Dermis blood vessel endothelial cell (primary cell): ENCODE results near the gene KIFC3. TPM values are rescaled to one million over a fixed set of nuclear protein-coding genes. Genes with fewer than 3 reads are reported as not detected.
"Not testable (repeated sequence)": the region's sequence is repeated elsewhere in the genome, so short reads cannot be mapped to it uniquely, and the experiment has no call there.

Experiments used
- DNase-seq: peaks from one replicate; pipeline ENCODE4 v3.0.0; 2010
- total RNA-seq: library from RNA; depleted of rRNA; stranded (reverse); fragments of >200 nt; gene quantifications from 2 replicates; pipeline ENCODE4 v1.2.3, GENCODE V29; 2014

KIFC3 gene
- total RNA-seq, 1 donor from 2014 or later = 75.4 TPM

GRCh38 chr16:57721356-57722209 lies 80.7 kb downstream of the KIFC3 start:
- DNase-seq = no peak

DNA sequence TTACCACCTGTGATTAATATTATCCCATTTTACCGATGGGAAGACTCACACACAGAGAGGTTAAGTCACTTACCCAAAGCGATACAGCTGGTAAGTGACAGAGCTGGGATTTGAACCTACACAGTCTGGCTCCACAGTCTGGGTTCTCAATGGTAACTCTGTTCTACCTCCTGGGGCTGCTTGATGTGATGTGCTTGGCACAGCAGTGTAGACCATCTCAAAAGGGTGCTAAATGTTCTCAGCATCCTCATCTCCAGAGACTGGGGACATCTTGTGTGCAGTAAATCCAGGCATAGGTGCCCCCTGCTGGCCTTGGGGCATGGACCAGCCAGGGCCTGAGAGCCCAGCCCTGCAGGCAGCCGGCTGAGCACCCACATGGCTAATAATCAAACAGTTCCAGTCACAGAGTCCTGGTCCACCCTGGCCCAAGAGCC lies 82.1 kb downstream of the KIFC3 start:
- DNase-seq = peak; percentile 83

DNA sequence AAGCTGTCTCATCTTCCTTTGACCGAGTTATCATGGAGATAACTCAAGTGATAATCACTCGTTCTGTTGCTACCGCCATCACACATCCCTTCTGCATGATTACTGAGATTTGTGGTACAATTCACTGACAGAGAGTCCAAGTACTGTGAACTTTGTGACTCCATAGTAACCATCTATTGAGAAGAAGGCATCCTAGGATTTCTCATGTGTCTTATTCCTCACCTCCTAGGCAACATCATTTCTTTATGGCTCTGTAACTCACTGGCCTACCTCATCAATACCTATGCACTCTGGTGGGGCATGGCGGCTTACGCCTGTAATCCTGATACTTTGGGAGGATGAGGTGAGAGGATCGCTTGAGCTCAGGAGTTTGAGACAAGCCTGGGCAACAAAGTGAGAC lies 88.2 kb downstream of the KIFC3 start:
- no peak for DNase-seq

DNA sequence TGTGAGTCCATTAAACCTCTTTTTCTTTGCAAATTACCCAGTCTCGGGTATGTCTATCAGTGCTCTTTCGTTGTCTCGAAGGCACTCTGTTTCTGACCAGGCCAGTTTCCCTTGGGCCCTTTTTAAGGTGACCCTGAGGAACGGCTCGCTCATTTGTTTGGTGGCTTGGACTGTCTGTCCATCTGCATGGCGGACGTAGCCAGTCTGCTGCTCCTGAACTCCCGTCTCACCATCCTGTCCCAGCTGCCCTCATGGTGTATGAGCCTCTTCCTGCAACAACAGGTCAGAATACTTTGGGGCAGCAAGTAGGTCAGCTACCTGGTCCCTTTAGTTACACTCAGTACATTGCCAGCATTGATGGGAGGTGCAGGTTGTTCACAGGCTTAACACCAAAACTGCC lies 88.7 kb downstream of the KIFC3 start:
- DNase-seq = no peak

GRCh38 chr16:57712569-57712968 lies 89.7 kb downstream of the KIFC3 start:
- not testable (repeated sequence) for DNase-seq

DNA sequence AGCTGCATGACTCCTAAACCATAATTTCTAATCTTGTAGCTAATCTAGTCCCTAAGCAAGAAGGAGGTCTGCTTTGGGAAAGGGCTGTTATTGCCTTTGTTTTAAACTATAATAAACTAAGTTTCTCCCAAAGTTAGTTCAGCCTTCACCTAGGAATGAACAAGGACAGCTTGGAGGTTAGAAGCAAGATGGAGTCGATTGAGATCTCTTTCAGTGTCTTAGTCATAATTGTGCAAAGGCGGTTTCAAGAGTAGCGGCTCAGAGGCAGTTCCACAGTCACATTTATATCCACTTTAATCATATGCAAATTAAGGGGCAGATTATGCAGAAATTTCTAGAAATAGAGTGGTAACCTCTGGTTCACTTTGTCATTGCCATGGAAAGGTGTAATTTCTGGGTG lies 90.3 kb downstream of the KIFC3 start:
- no peak for DNase-seq

DNA sequence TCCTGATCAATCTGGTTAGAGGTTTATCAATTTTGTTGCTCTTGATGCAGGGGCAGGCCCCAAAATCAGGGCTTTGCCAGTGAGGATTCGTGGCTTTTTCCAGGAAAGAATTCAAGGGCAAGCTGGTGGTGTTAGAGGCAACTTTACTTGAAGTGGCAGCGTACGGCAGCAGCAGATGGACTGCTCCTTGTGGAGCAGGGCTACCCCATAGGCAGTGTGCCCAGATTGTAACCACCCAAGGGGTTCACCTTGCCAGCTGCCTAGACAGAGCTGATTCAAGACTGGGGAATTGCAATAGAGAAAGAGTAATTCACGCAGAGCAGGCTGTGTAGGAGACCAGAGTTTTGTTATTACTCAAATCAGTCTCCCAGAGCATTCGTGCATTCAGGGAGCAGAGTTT lies 90.9 kb downstream of the KIFC3 start:
- no peak for DNase-seq

DNA sequence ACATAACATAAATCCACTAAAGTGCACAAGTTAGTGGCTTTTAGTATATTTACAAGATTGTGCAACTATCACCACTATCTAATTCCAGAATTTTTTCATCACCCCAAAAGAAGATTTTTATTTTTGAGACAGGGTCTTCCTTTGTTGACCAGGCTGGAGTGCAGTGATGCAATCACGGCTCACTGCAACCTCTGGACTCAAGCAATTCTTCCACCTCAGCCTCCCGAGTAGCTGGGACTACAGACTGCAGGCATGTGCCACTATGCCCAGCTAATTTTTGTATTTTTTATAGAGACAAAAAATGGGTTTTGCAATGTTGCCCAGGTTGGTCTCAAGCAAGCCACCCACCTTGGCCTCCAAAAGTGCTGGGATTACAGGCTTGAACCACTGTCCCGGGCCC lies 92.6 kb downstream of the KIFC3 start:
- DNase-seq = no peak

Other genes with a start within 250 kb of the KIFC3 start
- 21.8 and 35.4 TPM in 2 replicates for gene ADGRG1, start 173.9 kb downstream of the KIFC3 start, total RNA-seq
- gene ADGRG3, start 134.2 kb downstream of the KIFC3 start, total RNA-seq = 2.7 and 4.6 TPM in 2 replicates
- gene DRC7, start 107.7 kb downstream of the KIFC3 start, total RNA-seq = 0.09 TPM in 1 of 2 replicates, not detected in the other
- gene KATNB1, start 66.7 kb downstream of the KIFC3 start, total RNA-seq = 26.2 and 48.3 TPM in 2 replicates
- not detected in 2 replicates for gene CNGB1, start 168.6 kb upstream of the KIFC3 start, total RNA-seq
- gene ZNF319, start 198.2 kb upstream of the KIFC3 start, total RNA-seq = 3.4 and 6.0 TPM in 2 replicates
- 57.3 and 128 TPM in 2 replicates for gene USB1, start 198.9 kb upstream of the KIFC3 start, total RNA-seq
- 24.2 and 32.3 TPM in 2 replicates for gene MMP15, start 223.3 kb upstream of the KIFC3 start, total RNA-seq